Glutamatergic neuron (in vitro differentiated cells): ENCODE results near the gene SS18L1. TPM values are rescaled to one million over a fixed set of nuclear protein-coding genes. Genes with fewer than 3 reads are reported as not detected.

Experiments
- DNase-seq: peaks from one replicate; pipeline ENCODE4 v3.0.0; 2022
- H3K27ac Mint-ChIP-seq: one replicate; pipeline ENCODE4 v1.8.0; 2020; ENCODE audit warnings: mild to moderate bottlenecking, mixed read lengths, inconsistent platforms; ENCODE audit not compliant: unreplicated experiment
- H3K27me3 Mint-ChIP-seq: one replicate; pipeline ENCODE4 v1.8.0; 2020; ENCODE audit warnings: mild to moderate bottlenecking, moderate library complexity, mixed read lengths, inconsistent platforms; ENCODE audit not compliant: unreplicated experiment
- H3K36me3 Mint-ChIP-seq: one replicate; pipeline ENCODE4 v1.8.0; 2020; ENCODE audit warnings: mild to moderate bottlenecking, mixed read lengths, inconsistent platforms; ENCODE audit not compliant: unreplicated experiment
- H3K4me1 Mint-ChIP-seq: one replicate; pipeline ENCODE4 v1.8.0; 2020; ENCODE audit warnings: mild to moderate bottlenecking, low read depth, mixed read lengths, inconsistent platforms; ENCODE audit not compliant: unreplicated experiment
- H3K4me3 Mint-ChIP-seq: one replicate; pipeline ENCODE4 v1.8.0; 2020; ENCODE audit warnings: mild to moderate bottlenecking, mixed read lengths, inconsistent platforms; ENCODE audit not compliant: unreplicated experiment
- H3K9me3 Mint-ChIP-seq: one replicate; pipeline ENCODE4 v1.8.0; 2020; ENCODE audit warnings: mild to moderate bottlenecking, moderate library complexity, mixed read lengths, inconsistent platforms; ENCODE audit not compliant: unreplicated experiment
- CTCF ChIP-seq: fragments of 200-600 bp; sonication (generic); IDR thresholded peaks from one replicate; pipeline ENCODE4 v1.5.0; 2021; ENCODE audit not compliant: partially characterized antibody, unreplicated experiment
- long read RNA-seq: library from polyadenylated mRNA; unstranded; transcript quantifications from one replicate; pipeline ENCODE4 v2.0.0, GENCODE V29; 2020; ENCODE audit not compliant: unreplicated experiment
- total RNA-seq: library from RNA; stranded (reverse); fragmentation: NEBNext Ultra II Directional; extraction: Animal tissue kit (Norgen Biotek cat#: 25700); gene quantifications from one replicate; pipeline ENCODE4 v1.2.1, GENCODE V29; 2021; ENCODE audit not compliant: unreplicated experiment

The SS18L1 gene
- 50.4 TPM for total RNA-seq
- long read RNA-seq, partial matches to known transcripts: 0 of 6 reads
- long read RNA-seq, other reads (novel, unspliced or antisense): 6 of 6 reads

GRCh38 chr20:62143081-62143956 is at the start of gene SS18L1, which contains the start of gene PSMA7:
Gene SS18L1 (plus strand): TSS chr20:62143769. CDS start chr20:62143821, 52 bp downstream.
Gene PSMA7 (minus strand): TSS chr20:62143394. CDS start chr20:62143303, 91 bp downstream.
- peak; percentile 89 for DNase-seq
- H3K9me3 Mint-ChIP-seq: peaks cover 23% of the 10 kb centered on the region
- peak within 1 kb of the TSS; percentile 95 for H3K27ac Mint-ChIP-seq
- peaks cover 19% of the 10 kb centered on the region for H3K27me3 Mint-ChIP-seq
- no peaks in the 10 kb centered on the region for H3K36me3 Mint-ChIP-seq
- no peak for TF ChIP-seq CTCF
- H3K4me3 Mint-ChIP-seq: peak within 1 kb of the TSS; percentile 98
- H3K4me1 Mint-ChIP-seq: peaks cover 23% of the 10 kb centered on the region

GRCh38 chr20:62096421-62097380 is 46.9 kb upstream of the SS18L1 start:
- Mint-ChIP-seq H3K36me3 (peaks cover 15% of the 10 kb centered on the region), H3K27ac (no peak overlapping the region), H3K4me1 (no peaks in the 10 kb centered on the region), H3K9me3 (peaks cover 10% of the 10 kb centered on the region), H3K27me3 (peaks cover 6% of the 10 kb centered on the region), H3K4me3 (no peak overlapping the region)
- DNase-seq: no peak
- TF ChIP-seq CTCF: no peak

GRCh38 chr20:62097881-62098407 is 45.6 kb upstream of the SS18L1 start:
- H3K36me3 Mint-ChIP-seq: peaks cover 10% of the 10 kb centered on the region
- no peak overlapping the region for H3K27ac Mint-ChIP-seq
- peaks cover 10% of the 10 kb centered on the region for H3K9me3 Mint-ChIP-seq
- DNase-seq: no peak
- peaks cover 8% of the 10 kb centered on the region for H3K27me3 Mint-ChIP-seq
- H3K4me3 Mint-ChIP-seq: no peak overlapping the region
- H3K4me1 Mint-ChIP-seq: no peaks in the 10 kb centered on the region
- TF ChIP-seq CTCF: no peak

GRCh38 chr20:62101078-62101477 is 42.5 kb upstream of the SS18L1 start:
- DNase-seq: no peak
- H3K4me1 Mint-ChIP-seq: no peaks in the 10 kb centered on the region
- TF ChIP-seq CTCF: no peak
- H3K4me3 Mint-ChIP-seq: no peak overlapping the region
- no peak overlapping the region for H3K27ac Mint-ChIP-seq
- H3K27me3 Mint-ChIP-seq: peaks cover 13% of the 10 kb centered on the region
- H3K9me3 Mint-ChIP-seq: peaks cover 14% of the 10 kb centered on the region
- peaks cover 17% of the 10 kb centered on the region for H3K36me3 Mint-ChIP-seq
